ENCODE measurements around the gene GRK5.
"Not testable (repeated sequence)": the region's sequence is repeated elsewhere in the genome, so short reads cannot be mapped to it uniquely, and the experiment has no call there.

Gene GRK5

DNA sequence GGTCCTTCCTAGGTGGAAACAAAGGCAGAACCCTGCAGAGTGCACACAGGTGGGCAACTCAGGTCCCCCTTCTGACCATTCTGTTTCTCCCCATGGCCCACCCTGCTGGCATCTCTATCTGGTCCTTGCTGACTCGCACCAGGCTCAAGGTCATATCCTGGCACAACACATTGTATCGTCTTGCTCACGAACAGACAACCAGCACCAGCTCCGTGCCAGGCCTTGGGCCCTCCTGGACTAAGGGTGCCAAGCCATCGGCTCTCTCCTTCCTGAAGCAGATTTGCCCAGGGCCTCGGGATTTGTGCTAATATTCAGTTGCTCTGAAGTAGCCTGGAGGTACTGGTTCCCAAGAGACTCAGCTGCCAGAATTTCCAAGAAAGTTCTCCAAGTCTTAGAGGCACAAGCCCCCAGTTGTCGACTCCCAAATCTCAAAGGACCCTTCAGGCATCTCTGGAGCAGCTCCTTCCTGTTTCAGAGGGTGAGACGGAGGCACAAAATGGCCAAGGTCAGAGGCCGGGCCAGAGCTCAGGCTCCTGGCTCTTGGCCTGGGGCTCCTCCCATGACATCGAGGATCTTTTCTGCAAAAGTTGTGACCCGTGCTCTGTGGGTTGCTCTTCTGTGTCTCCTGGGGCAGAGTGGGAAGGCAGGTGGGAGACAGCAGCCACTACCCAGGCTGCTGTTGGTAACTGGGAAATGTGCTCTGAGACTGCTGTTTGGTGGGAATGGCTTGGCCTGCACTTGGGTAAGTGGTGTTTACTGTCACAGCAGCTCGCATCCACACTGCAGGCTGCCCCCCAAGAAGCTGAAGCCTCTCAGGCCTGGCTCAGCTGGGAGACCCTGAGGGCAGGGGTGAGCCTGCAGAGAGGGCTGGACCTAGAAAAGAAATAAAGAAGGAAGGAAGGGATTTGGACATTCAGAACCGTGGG lies 213.8 kb downstream of the GRK5 start:
- DNase-seq (ENCODE audit: low read depth in 2 of 2) = no peak

DNA sequence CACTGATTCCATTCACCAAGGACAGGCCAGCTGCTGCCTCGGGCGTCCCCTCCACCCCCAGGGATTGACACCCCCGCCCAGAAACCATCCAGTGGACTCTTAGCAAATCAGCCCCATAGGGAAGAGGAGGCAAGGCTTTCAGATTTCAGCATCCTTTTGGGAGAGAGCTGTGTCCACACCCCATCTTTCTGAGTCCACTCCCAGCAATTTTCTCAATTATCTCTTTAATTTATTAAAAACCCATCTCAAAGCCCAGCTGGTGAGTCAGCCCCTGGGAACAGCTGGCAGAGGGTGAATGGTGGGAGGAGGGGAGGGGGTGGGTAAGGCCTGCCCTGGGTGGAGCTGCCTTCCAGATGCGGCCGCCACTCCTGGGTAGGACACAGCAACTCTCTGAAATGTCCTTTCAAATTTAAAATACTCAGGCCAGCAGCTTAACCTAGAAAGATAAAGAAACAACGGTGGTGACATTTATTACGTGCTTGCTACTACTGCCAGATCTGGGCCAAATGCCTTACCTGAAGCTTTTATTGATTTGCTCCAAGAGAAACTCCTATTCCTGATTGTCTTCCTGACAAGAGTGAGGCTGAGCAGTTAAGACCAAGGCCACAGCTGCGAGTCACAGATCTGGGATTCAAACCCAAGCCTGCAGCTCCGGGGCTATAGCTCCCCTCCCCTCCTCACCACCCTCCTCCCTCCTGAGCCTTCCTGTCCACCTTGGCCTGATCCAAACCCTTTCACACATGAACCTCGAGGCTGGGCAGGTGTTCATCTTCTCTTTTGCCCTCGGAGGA lies 214.7 kb downstream of the GRK5 start:
- DNase-seq (ENCODE audit: low read depth in 2 of 2) = no peak

DNA sequence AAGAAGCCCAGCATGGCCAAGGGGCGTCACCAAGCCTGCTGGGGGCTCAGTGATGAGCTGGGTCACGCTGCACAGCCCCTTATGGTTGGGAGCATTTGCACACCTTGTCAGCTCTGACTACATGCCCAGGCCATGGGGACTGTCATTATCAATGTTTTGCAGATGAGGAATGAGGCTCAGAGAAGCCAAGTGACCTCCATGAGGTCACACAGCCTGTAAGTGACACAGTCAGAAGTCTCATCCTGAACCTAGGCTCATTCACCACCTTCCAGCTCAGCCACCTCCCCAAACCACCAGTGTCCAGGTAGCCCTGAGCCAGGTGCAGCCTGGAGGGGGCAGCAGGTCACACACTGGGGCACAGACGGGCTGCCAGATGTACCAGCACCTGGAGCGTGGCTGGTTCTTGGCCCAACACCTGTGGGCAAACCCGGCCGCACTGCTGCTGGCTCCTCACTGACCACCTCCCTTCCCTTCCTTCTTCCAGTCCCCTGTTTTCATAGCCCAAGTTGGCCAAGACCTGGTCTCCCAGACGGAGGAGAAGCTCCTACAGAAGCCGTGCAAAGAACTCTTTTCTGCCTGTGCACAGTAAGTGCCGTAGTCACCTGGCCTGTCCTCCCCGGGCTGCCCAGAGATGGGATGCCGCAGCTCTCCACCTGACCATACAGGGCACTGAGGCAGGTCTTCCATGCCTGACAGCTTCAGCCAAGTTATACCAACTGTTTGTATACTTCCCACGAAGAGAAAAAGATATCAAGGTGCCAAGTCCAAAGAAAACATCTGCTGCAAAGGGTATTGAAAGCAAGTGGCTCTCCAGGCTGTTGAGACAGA lies 215.5 kb downstream of the GRK5 start:
- DNase-seq (ENCODE audit: low read depth in 2 of 2) = no peak

- DNase-seq (ENCODE audit: low read depth in 2 of 2) = no peak
Observed at GRCh38 chr10:119423510-119424257, 216.3 kb downstream of the GRK5 start.

- DNase-seq (ENCODE audit: low read depth in 2 of 2) = no peak
Observed at GRCh38 chr10:119424258-119424975, 217.0 kb downstream of the GRK5 start.

DNA sequence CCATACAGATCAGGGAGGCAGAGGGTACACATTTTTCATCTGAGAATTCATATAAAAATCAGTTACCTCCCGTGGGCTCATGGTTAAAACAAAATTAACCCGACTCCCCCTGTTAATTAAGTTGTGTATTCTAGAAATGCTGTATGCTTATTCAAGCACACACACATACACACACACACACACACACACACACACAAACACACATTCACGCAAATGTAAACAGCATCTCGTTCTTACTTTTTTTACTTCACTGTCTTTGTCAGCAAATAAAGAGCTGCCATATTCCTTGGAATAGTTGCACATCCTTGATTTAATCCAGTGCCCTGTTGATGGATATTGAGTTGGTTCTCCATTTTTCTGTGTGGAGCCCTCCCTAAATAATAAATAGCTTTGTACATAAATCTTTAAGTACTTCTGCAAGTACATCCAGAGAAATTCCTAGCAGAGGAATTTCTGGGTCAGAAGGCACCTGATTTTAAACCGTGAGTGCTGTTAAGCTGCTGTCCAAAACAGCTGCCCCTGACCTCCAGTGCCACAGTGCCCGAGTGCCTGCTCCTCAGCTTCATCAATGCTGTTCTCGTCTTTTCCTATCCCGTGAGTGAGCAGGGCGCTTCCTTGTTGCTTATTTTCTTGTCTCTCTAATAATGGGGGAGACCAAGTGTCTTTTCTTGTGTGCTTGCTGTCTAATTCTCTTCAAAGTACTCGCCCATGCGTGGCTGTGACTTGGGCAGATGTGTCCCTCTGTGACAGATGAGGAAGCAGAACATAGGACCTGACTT lies 217.9 kb downstream of the GRK5 start:
- no peak for DNase-seq (ENCODE audit: low read depth in 2 of 2)

DNA sequence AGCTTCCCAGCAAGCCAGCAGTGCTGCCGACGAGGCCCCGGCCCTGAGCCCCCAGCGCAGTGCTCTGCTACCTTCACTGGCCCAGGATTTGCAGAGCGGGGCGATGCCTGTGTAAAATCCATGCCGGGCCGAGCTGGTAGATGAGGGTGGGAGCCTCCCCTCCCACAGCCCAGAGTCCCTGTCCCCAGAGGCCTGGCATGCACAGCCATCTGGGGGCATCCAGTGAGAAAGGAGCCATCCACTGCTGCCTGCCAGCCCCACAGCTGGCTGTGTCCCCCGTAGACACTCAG lies 218.5 kb downstream of the GRK5 start:
- DNase-seq (ENCODE audit: low read depth in 2 of 2) = no peak

DNA sequence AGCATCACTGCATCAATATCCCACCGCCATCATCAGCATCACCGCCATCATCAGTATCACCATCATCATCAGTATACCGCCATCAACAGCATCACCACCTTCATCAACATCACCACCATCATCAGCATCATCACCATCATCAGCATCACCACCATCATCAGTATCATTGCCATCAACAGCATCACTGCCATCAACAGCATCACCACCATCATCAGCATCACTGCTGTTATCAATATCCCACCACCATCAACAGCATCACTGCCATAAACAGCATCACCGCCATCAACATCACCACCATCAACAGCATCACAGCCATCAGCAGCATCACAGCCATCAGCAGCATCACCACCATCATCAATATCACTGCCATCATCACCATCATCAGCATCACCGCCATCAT lies 219.3 kb downstream of the GRK5 start:
- DNase-seq (ENCODE audit: low read depth in 2 of 2) = no peak

GRCh38 chr10:119427263-119427864 lies 220.0 kb downstream of the GRK5 start:
- DNase-seq (ENCODE audit: low read depth in 2 of 2) = no peak

DNA sequence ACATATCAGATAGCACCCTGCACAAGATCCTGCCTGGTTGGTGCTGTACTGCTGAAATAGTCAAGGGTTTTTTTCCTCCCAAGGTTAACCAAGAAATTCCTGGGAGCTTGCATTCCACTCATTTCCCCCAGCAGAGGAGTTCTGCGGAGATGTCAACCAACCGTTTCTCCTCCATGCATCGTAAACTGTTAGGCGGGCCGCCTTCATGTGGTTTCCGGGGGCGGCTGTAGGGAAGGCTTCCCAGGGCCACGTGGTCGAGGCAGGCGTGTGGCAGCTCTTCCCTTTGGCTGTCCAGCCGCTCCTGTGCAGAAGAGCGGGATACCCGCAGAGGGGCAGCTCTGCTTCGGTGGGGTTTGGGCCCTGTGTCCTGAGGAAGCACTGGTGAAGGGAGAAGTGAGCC lies 221.4 kb downstream of the GRK5 start:
- no peak for DNase-seq (ENCODE audit: low read depth in 2 of 2)

DNA sequence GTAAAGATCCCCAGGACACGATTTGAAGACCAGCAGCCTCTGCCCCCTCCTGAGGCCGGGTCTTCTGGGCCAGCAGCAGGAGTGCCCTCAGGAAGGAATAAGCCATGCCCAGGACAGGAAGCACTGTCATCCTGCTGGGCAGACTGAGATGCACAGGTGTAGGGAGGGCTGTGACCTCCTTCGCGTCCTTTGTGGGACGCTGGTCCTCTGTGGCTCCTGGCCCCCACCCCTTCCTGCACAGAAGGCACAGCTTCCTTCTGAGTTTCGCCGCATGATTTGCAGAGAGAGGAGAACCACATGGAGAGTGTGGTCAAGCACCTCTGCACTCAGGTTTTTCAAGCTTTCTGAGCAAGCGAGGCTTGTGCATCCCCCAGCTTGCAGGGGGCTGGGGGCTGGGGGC lies 222.4 kb downstream of the GRK5 start:
- DNase-seq (ENCODE audit: low read depth in 2 of 2) = no peak

DNA sequence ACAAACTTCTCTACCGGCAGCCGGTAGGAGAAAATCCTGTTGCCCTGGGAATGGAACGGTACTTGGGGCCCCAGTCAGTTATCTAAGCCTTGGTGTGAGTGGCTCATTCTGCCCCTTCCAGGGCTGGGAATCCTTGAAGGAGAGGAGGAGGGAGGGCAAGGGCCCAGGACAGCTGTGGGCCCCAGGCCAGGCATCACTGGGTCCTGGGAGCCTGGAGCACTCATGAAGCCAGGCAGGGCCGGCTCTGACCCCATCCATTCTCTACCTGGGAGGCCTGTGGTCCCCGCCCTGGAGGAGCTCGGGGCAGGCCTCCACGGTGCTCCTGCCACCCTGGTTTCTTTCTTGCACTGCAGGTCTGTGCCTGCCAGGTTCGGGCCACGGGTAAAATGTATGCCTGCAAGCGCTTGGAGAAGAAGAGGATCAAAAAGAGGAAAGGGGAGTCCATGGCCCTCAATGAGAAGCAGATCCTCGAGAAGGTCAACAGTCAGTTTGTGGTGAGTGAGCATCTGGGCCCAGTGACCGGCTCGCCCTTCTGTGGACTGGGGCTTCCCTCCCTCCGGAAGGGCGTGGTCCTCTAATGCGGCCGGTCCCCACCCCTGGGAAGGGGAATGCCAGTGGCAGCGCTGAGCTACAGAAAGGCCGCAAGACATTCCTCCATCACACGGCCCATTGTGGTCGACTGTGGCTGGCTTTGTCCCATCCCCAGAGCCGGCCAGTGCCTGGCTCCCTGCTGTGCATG lies 223.8 kb downstream of the GRK5 start:
- DNase-seq (ENCODE audit: low read depth in 2 of 2) = no peak

DNA sequence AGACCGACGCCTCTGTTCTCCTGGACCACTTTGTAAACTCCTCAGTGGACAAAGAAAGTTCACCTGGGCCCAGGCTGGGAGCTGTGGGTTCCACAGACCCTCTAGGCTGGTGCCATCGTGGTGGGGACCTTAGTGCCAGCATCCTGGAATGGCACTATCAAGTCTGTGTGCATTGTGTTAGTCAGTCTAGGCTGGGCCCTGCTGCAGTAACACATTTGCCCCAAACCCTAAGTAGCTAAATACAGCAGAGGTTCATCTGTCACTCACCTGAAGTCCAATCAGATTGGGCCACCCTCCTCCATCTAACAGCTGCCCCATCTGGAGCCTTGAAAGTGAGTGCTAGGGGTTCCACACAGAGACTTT lies 224.4 kb downstream of the GRK5 start:
- no peak for DNase-seq (ENCODE audit: low read depth in 2 of 2)

DNA sequence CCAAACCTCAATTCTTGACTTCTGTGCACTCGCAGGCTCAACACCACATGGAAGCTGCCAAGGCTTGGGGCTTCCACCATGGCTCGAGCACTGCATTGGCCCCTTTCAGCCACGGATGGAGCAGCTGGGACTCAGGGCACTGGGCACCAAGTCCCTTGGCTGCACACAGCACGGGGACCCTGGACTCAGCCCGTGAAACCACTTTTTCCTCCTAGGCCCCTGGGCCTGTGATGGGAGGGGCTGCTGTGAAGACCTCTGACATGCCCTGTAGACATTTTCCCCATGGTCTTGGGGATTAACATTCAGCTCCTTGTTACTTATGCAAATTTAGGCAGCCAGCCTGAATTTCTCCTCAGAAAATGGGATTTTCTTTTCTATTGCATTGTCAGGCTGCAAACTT lies 227.6 kb downstream of the GRK5 start:
- DNase-seq (ENCODE audit: low read depth in 2 of 2) = not testable (repeated sequence)

DNA sequence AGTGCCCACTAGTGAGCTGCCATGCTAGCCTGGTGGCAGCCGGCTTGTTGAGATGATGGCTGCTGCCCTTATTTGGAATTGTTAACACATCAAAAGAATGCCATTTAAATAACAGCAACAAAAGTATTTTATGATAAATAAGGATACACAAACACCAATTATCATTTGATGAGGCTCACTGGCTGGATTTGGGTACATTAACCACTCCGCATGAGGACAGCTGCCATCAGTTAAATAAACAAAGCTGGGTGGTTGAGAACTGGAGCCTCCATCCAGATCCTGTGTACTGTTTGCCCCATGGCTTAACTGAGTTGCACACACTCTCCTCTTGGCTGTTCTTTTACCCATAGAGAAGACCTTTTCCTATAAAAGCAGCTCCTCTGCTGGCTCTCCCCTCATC lies 231.3 kb downstream of the GRK5 start:
- DNase-seq (ENCODE audit: low read depth in 2 of 2) = no peak

GRCh38 chr10:119439922-119440321 lies 232.6 kb downstream of the GRK5 start:
- no peak for DNase-seq (ENCODE audit: low read depth in 2 of 2)

DNA sequence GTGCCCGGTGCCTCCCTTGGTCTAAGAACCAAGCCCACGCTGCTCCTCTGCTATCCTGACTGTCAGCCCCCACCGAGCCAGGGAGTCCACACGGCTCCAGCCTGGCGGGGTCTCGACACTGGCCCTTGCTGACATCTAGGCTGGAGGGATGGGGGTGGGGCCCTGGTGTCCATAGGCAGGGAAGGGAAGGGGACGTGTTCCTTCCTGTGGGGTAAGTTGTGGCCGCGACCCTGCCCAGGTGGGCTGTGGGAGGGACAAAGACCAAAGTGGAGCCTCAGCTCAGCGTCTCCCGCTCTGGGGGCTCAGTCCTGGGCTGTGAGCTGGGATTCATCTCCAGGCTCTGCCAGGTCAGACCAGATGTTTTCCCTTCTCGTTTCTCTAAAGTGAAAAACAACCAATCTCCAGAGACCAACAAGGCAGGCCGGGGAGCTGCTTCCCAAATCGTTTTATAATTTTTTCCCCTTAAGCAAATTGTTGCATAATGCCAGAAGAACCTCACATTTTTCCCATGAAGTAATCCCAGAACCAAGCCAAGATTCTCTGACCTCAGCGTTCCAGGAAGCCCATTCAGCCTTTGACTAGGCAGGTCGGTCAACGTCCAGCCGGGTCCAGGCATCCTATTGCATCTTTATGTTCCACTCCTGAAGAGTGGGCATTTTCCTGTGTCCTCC lies 233.9 kb downstream of the GRK5 start:
- DNase-seq (ENCODE audit: low read depth in 2 of 2) = no peak

GRCh38 chr10:119441921-119442757 lies 234.8 kb downstream of the GRK5 start:
- no peak for DNase-seq (ENCODE audit: low read depth in 2 of 2)
